Ovary (tissue), 9 donors: ENCODE data around the gene CLCN2. TPM values are rescaled to one million over a fixed set of nuclear protein-coding genes. Genes with fewer than 3 reads are reported as not detected.

ENCODE experiments used
- DNase-seq, 5 donors: peaks; one replicate each; pipeline ENCODE4 v3.0.0-alpha.2; 2019 to 2020
- H3K27ac ChIP-seq, 2 donors: fragments of 200-600 bp; one replicate each; pipeline versions ENCODE4 v1.5.1 to v1.8.0; 2019 to 2022
- H3K27me3 ChIP-seq: fragments of 200-600 bp; one replicate; pipeline ENCODE4 v1.8.0; 2022
- H3K36me3 ChIP-seq: fragments of 200-600 bp; sonication (generic); one replicate; pipeline ENCODE4 v1.5.1; 2019
- H3K4me1 ChIP-seq: one replicate; pipeline ENCODE4 v1.8.1; 2013; ENCODE audit warnings: mild to moderate bottlenecking, moderate library complexity; ENCODE audit not compliant: insufficient read depth
- H3K4me3 ChIP-seq: fragments of 200-600 bp; sonication (generic); one replicate; pipeline ENCODE4 v1.5.1; 2017
- H3K9me3 ChIP-seq, 2 donors: fragments of 200-600 bp in 1 of 2; sonication (generic) in 1 of 2; one replicate each; pipeline versions ENCODE4 v1.5.1 to v1.8.1; 2013 to 2019; ENCODE audit warnings: mild to moderate bottlenecking in 1 of 2, moderate library complexity in 1 of 2
- CTCF ChIP-seq, 3 donors: fragments of 450-650 bp in 2 of 3; fragments of 200-600 bp in 1 of 3; IDR thresholded peaks; one replicate each; pipeline versions ENCODE4 v1.5.1 to v1.8.0; 2016 to 2022; ENCODE audit warnings: antibody characterized with exemption in 3 of 3, mild to moderate bottlenecking in 1 of 3
- EP300 ChIP-seq: sonication (generic); formaldehyde crosslinking; IDR thresholded peaks from one replicate; pipeline ENCODE4 v1.6.1; 2017; ENCODE audit warnings: antibody characterized with exemption
- POLR2A ChIP-seq: fragments of 450-650 bp; IDR thresholded peaks from one replicate; pipeline ENCODE4 v1.6.1; 2017; ENCODE audit warnings: antibody characterized with exemption, mild to moderate bottlenecking, moderate library complexity
- WGBS, 3 donors: extraction: QIAGEN DNeasy Blood & Tissue Kit in 1 of 3; methylation state at CpG; one replicate each; pipeline versions ENCODE4 v1.1.5 to v1.1.7; 2013 to 2017; 5-methylcytosine and 5-hydroxymethylcytosine counted together
- intact Hi-C, 4 donors: fragments of 100-400 bp; cut with DNase I; formaldehyde crosslinking; loops; one replicate each; pipeline versions ENCODE4 v1.11.0 to v1.15.1; 2022 to 2023
- polyA plus RNA-seq, 2 donors: library from polyadenylated mRNA; stranded (reverse); fragments of 200-250 nt in 1 of 2; fragments of 350-450 nt in 1 of 2; fragmentation: Illumina TruSeq in 1 of 2; extraction: RNeasy Lipid Tissue Mini Kit (QIAGEN cat#74804) in 1 of 2; gene quantifications; one replicate each; pipeline ENCODE4 v1.2.3, GENCODE V29; 2013 to 2014
- total RNA-seq, 7 donors: library from RNA; depleted of rRNA in 2 of 7; stranded (reverse); fragments of >200 nt in 2 of 7; fragmentation: NEBNext Ultra II Directional in 3 of 7; extraction: Animal tissue kit (Norgen Biotek cat#: 25700) in 3 of 7; gene quantifications; one replicate each; pipeline versions ENCODE4 v1.1.0 to v1.2.4, GENCODE V29; 2016 to 2023
- donor health status: DM: no; HTN: no; CAD: no; lungs with moderate emphysema.
- donor health status: DM: no; HTN: no; CAD: no.
- donor health status: Bipolar disorder and iron deficiency.
- donor health status: DM: yes; HTN: yes; CAD: no.
- donor health status: DM: no; HTN: no; CAD: no.
- donor health status: DM: yes; HTN: yes; CAD: no.

CLCN2 gene
- total and polyA plus RNA-seq, 9 donors: 3.5 to 18.0 (median 11.7) TPM

- Histone ChIP-seq H3K27ac (peak overlapping the region; percentile 94 to 95), H3K36me3 (no peaks in the 10 kb centered on the region), H3K4me3 (peak overlapping the region; percentile 52), H3K9me3 (no peaks in the 10 kb centered on the region), H3K27me3 (no peaks in the 10 kb centered on the region), H3K4me1 (peaks cover 11% of the 10 kb centered on the region)
- 0 to 1% (median 1%) methylated on average over 22 to 86 of the region's 89 CpGs for WGBS, 3 donors
- DNase-seq: peak; percentile 86 to 92 (median 88)
- intact Hi-C loops: loop anchor here in 2 of 4 donors (1.0 to 10.0 kb wide), 4 partner anchors 22 to 680 kb away; partner anchors contain the start of genes CLCN2 (in 1 of the 2), FAM131A (in 1 of the 2), KLHL24 (in 1 of the 2) and POLR2H (in 1 of the 2)
- TF ChIP-seq POLR2A: peak; percentile 61
- peak; percentile 20 for TF ChIP-seq EP300
- TF ChIP-seq CTCF (IDR thresholded peaks at IDR 0.05): peak in 1 of 3 donors; percentile 9
Observed at GRCh38 chr3:184314700-184315542, 46.5 kb downstream of the CLCN2 start.

- H3K27ac ChIP-seq: peak within 1 kb of the TSS; percentile 94 to 95
- peak; percentile 94 to 97 (median 95) for DNase-seq
- no peaks in the 10 kb centered on the region for H3K9me3 ChIP-seq
- H3K4me1 ChIP-seq: peaks cover 7% of the 10 kb centered on the region
- WGBS, 3 donors: 0 to 2% (median 1%) methylated on average over 37 to 40 of the region's 40 CpGs
- intact Hi-C loops: loop anchor here in 1 of 4 donors (1.0 to 10.0 kb wide), 3 partner anchors 23 to 680 kb away; partner anchors contain the start of genes CLCN2, FAM131A, KLHL24 and POLR2H
- H3K4me3 ChIP-seq: peak within 1 kb of the TSS; percentile 52
- H3K27me3 ChIP-seq: no peaks in the 10 kb centered on the region
- TF ChIP-seq EP300: no peak
- peak; percentile 61 for TF ChIP-seq POLR2A
- H3K36me3 ChIP-seq: no peaks in the 10 kb centered on the region
Observed at GRCh38 chr3:184314363-184314699, 47.1 kb downstream of the CLCN2 start, which contains the start of gene EIF4G1. TSS of gene EIF4G1 (plus strand) at chr3:184314606. CDS start at chr3:184315797, 1,191 bp downstream.

GRCh38 chr3:184311633-184312032 lies 49.8 kb downstream of the CLCN2 start:
- intact Hi-C loops: loop anchor here in 1 of 4 donors (10.0 kb wide), 2 partner anchors 53 to 677 kb away; partner anchors contain the start of genes CLCN2, KLHL24 and POLR2H
- TF ChIP-seq POLR2A (no peak), EP300 (no peak), CTCF (IDR thresholded peaks at IDR 0.05) (no peak)

GRCh38 chr3:184308744-184309143 lies 52.7 kb downstream of the CLCN2 start:
- H3K36me3 ChIP-seq: no peaks in the 10 kb centered on the region
- no peaks in the 10 kb centered on the region for H3K4me1 ChIP-seq
- H3K27ac ChIP-seq: no peak overlapping the region
- no peaks in the 10 kb centered on the region for H3K9me3 ChIP-seq
- 59 to 65% (median 61%) methylated on average over 7 of the region's 7 CpGs for WGBS, 3 donors
- TF ChIP-seq POLR2A (no peak), CTCF (IDR thresholded peaks at IDR 0.05) (no peak), EP300 (no peak)
- no peak for DNase-seq
- no peak overlapping the region for H3K4me3 ChIP-seq
- intact Hi-C loops: loop anchor here in 1 of 4 donors (10.0 kb wide), 1 partner anchor 46 kb away; no protein-coding TSS in a partner anchor
- no peaks in the 10 kb centered on the region for H3K27me3 ChIP-seq

More at GRCh38 chr3:184311633-184312032, 49.8 kb downstream of the CLCN2 start:
- peaks cover 1% of the 10 kb centered on the region for H3K4me1 ChIP-seq
- H3K27ac ChIP-seq: no peak overlapping the region
- H3K4me3 ChIP-seq: no peak overlapping the region
- H3K9me3 ChIP-seq: no peaks in the 10 kb centered on the region
- no peaks in the 10 kb centered on the region for H3K27me3 ChIP-seq
- no peak for DNase-seq
- no peaks in the 10 kb centered on the region for H3K36me3 ChIP-seq
